NCI-H1092 treated with DMSO at 0.1 percent for 48 hours (cell line): ENCODE data around the gene HNRNPH3.
"Not testable (repeated sequence)": the region's sequence is repeated elsewhere in the genome, so short reads cannot be mapped to it uniquely, and the experiment has no call there.

ENCODE experiments used
- DNase-seq: peaks from one replicate; lab custom pipeline; 2025; lab: John Stamatoyannopoulos, UW

The HNRNPH3 gene

GRCh38 chr10:68331455-68332258 is at the start of gene HNRNPH3:
Gene HNRNPH3 (plus strand): TSS chr10:68332064. CDS start chr10:68337222, 5,158 bp downstream.
- peak; percentile 95 for DNase-seq

- no peak for DNase-seq
Measured at GRCh38 chr10:68284062-68285001, 47.5 kb upstream of the HNRNPH3 start.

GRCh38 chr10:68288717-68289116 is 43.1 kb upstream of the HNRNPH3 start:
- no peak for DNase-seq

- no peak for DNase-seq
Measured at GRCh38 chr10:68290736-68291135, 41.1 kb upstream of the HNRNPH3 start.

- DNase-seq = no peak
Measured at GRCh38 chr10:68296843-68297663, 34.8 kb upstream of the HNRNPH3 start.

GRCh38 chr10:68301301-68301700 is 30.6 kb upstream of the HNRNPH3 start:
- no peak for DNase-seq

- DNase-seq = no peak
Measured at GRCh38 chr10:68301790-68302502, 29.9 kb upstream of the HNRNPH3 start.

GRCh38 chr10:68302503-68302823 is 29.4 kb upstream of the HNRNPH3 start:
- DNase-seq = no peak

- no peak for DNase-seq
Measured at GRCh38 chr10:68302871-68303270, 29.0 kb upstream of the HNRNPH3 start.

GRCh38 chr10:68303849-68304412 is 27.9 kb upstream of the HNRNPH3 start:
- DNase-seq = peak; percentile 6

- DNase-seq = no peak
Measured at GRCh38 chr10:68305854-68306253, 26.0 kb upstream of the HNRNPH3 start.

- DNase-seq = no peak
Measured at GRCh38 chr10:68310531-68310930, 21.3 kb upstream of the HNRNPH3 start.

GRCh38 chr10:68314930-68315329 is 16.9 kb upstream of the HNRNPH3 start:
- DNase-seq = not testable (repeated sequence)

GRCh38 chr10:68315582-68315981 is 16.3 kb upstream of the HNRNPH3 start:
- no peak for DNase-seq

GRCh38 chr10:68318331-68319059 is 13.4 kb upstream of the HNRNPH3 start:
- DNase-seq = no peak

GRCh38 chr10:68324396-68324795 is 7.5 kb upstream of the HNRNPH3 start:
- DNase-seq = not testable (repeated sequence)

GRCh38 chr10:68327889-68328786 is 3.7 kb upstream of the HNRNPH3 start:
- DNase-seq = peak; percentile 73

GRCh38 chr10:68329506-68329861 is 2.4 kb upstream of the HNRNPH3 start:
- DNase-seq = no peak

- peak; percentile 83 for DNase-seq
Measured at GRCh38 chr10:68330852-68331454, 911 bp upstream of the HNRNPH3 start.
